ENCODE results near the gene GRAMD2A. TPM values are rescaled to one million over a fixed set of nuclear protein-coding genes. Genes with fewer than 3 reads are reported as not detected.

Gene GRAMD2A
- total and polyA plus RNA-seq, 7 donors: 0.16 to 4.3 (median 1.6) TPM; not detected in 1

DNA sequence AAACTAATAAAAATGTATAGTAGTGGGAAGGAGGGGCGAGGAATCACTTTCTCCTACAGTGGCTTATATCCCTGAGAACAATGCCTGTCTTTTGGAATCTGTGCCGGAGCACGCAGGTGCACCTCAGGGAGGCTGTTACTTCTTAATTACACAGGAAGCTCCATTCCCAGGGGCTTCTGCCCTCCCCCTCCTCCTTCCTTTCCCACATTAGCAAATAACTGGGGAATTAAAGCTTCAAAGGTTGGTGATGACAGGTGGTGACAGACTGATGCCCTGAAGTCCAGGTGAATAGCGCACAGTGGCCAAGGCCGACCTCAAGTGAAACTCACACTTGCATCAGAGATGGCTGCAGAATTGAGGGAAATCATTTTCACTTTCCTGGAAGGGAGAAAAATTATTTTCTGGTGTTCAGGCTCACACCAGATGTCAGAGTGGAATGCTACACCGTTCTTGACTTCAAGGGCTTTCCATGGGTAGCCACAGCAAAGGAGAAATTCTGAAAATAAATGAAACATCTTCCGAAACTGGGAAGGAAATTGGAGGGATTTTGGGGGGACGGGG, 3.7 kb downstream of the GRAMD2A start:
- no peak for DNase-seq
- 52 to 77% methylated on average over 8 of the region's 8 CpGs for WGBS, 2 donors
- intact Hi-C loops (cut with DNase I): no loop called here
- H3K9me3 ChIP-seq: no peaks in the 10 kb centered on the region
- H3K27me3 ChIP-seq: peaks cover 0 to 38% (median 16%) of the 10 kb centered on the region in 3 donors
- H3K4me1 ChIP-seq: peaks cover 0 to 11% (median 10%) of the 10 kb centered on the region in 4 donors
- no peak overlapping the region for H3K4me3 ChIP-seq
- peaks cover 2 to 6% (median 4%) of the 10 kb centered on the region in 4 donors for H3K36me3 ChIP-seq
- H3K27ac ChIP-seq: no peak overlapping the region
- TF ChIP-seq EP300 (IDR thresholded peaks at IDR 0.05) (no peak), POLR2A (IDR thresholded peaks at IDR 0.05) (no peak), POLR2AphosphoS5 (IDR thresholded peaks at IDR 0.05) (no peak)
- TF ChIP-seq, protein P1, sequence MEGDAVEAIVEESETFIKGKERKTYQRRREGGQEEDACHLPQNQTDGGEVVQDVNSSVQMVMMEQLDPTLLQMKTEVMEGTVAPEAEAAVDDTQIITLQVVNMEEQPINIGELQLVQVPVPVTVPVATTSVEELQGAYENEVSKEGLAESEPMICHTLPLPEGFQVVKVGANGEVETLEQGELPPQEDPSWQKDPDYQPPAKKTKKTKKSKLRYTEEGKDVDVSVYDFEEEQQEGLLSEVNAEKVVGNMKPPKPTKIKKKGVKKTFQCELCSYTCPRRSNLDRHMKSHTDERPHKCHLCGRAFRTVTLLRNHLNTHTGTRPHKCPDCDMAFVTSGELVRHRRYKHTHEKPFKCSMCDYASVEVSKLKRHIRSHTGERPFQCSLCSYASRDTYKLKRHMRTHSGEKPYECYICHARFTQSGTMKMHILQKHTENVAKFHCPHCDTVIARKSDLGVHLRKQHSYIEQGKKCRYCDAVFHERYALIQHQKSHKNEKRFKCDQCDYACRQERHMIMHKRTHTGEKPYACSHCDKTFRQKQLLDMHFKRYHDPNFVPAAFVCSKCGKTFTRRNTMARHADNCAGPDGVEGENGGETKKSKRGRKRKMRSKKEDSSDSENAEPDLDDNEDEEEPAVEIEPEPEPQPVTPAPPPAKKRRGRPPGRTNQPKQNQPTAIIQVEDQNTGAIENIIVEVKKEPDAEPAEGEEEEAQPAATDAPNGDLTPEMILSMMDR (IDR thresholded peaks at IDR 0.05): no peak

DNA sequence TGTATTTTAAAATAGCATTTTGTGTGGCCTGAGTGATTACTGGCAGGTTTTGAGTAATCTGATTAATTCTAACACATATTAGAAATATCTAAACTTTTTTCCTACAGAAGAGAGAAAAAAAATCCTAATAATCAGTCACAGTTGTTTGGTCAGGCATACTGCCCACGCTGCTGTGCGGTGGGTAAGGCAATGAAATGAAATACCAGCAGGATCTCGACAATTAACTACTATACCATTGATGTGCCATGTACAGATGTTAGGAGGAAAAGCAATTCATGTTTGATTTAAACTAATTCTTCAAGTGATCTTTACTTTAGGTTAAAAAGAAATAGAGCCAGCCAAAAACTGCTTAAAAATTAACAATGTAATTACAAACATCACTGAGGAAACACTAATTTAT, 5.2 kb downstream of the GRAMD2A start:
- TF ChIP-seq EP300 (IDR thresholded peaks at IDR 0.05) (no peak), POLR2AphosphoS5 (IDR thresholded peaks at IDR 0.05) (no peak), POLR2A (IDR thresholded peaks at IDR 0.05) (no peak)
- TF ChIP-seq, protein P1 (IDR thresholded peaks at IDR 0.05): no peak
- 55 to 82% methylated on average over 3 of the region's 3 CpGs for WGBS, 2 donors

DNA sequence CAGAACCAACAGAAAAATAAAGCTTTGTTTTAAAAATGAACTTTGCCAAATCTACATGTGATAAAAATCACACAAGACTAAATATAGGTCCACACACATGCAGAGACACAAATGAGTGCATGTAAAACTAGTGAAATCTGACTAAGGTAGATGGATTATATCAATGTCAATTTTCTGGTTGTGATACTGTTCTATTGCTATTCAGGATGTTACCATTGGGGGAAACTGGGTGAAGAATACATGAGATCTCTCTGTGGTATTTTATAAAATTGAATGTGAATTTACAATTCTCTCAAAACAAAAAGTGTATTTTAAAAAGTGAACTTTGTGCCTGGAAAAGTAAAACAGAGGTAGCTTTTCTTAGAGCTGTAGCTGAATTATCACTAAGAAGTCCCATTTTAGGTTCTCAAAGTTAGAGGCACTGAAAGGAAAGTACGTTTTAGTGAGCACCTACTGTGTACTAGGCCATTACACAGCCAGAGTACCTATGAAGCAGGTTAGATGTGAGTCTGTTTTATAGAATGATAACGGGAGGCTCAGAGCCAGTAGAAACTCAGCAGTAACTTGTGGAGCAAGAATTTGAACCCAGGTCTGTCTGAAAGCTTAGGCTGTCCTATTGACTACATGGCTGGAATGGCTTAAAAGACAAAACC, 8.2 kb downstream of the GRAMD2A start:
- TF ChIP-seq POLR2AphosphoS5 (IDR thresholded peaks at IDR 0.05) (no peak), POLR2A (IDR thresholded peaks at IDR 0.05) (no peak), EP300 (IDR thresholded peaks at IDR 0.05) (no peak)
- TF ChIP-seq, protein P1 (IDR thresholded peaks at IDR 0.05): no peak
- intact Hi-C loops (cut with DNase I): no loop called here
- Histone ChIP-seq H3K9me3 (no peaks in the 10 kb centered on the region), H3K36me3 (no peaks in the 10 kb centered on the region), H3K4me1 (peaks cover 0 to 3% (median 2%) of the 10 kb centered on the region in 4 donors), H3K4me3 (no peak overlapping the region), H3K27ac (no peak overlapping the region), H3K27me3 (peaks cover 3 to 11% (median 9%) of the 10 kb centered on the region in 3 donors)
- no peak for DNase-seq
- 84 to 87% methylated on average over 2 of the region's 2 CpGs for WGBS, 2 donors

More for the DNA sequence above, 5.2 kb downstream of the GRAMD2A start:
- Histone ChIP-seq H3K36me3 (no peaks in the 10 kb centered on the region), H3K4me3 (no peak overlapping the region), H3K27me3 (peaks cover 0 to 29% (median 20%) of the 10 kb centered on the region in 3 donors), H3K9me3 (no peaks in the 10 kb centered on the region), H3K4me1 (peaks cover 0 to 10% (median 7%) of the 10 kb centered on the region in 4 donors), H3K27ac (no peak overlapping the region)
- intact Hi-C loops (cut with DNase I): no loop called here
- no peak for DNase-seq

DNA sequence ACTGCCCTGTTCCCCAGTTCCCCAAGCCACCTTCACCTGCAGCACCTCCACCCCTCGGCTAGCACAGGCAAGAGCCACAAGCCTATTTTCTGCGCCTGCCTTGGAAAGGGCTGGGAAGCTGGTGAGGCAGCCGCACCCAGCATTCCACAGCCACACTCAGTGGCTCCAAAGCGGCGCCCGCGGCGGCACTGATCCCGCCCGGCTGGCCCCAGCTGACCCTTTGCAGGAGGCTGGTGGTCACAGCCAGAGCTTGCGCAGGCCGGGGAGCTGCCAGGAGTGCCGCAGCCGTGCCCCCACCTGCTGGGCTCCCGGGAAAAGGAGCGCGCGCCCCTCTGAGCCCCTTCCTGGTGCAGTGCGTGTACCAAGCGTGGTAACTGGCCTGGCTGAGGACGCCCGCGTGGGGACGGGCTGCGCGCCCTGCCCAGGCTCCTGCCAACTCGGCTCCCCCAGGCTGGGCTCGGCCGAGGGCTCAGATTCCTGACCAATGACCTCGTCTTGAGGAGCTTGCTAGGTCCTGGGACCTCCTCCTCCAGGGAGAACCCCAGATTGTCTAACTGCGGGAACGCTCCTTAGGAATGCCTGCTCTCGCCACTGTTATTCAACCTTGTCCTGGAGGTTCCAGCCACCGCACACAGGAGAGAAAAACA, 13.3 kb downstream of the GRAMD2A start:
- Histone ChIP-seq H3K27me3 (peaks cover 9 to 52% (median 31%) of the 10 kb centered on the region in 3 donors), H3K36me3 (no peaks in the 10 kb centered on the region), H3K27ac (no peak overlapping the region), H3K4me1 (peaks cover 0 to 15% (median 10%) of the 10 kb centered on the region in 4 donors), H3K9me3 (no peaks in the 10 kb centered on the region), H3K4me3 (peak overlapping the region in 3 of 4 donors; percentile 17 to 38 (median 34))
- DNase-seq: no peak
- TF ChIP-seq POLR2A (IDR thresholded peaks at IDR 0.05): no peak
- TF ChIP-seq POLR2AphosphoS5 (IDR thresholded peaks at IDR 0.05): no peak
- TF ChIP-seq EP300 (IDR thresholded peaks at IDR 0.05): no peak
- TF ChIP-seq, protein P1 (IDR thresholded peaks at IDR 0.05): no peak
- 3 to 10% methylated on average over 34 of the region's 34 CpGs for WGBS, 2 donors
- intact Hi-C loops (cut with DNase I): no loop called here
